Measurements from ENCODE around the gene RASD1. TPM values are rescaled to one million over a fixed set of nuclear protein-coding genes. Genes with fewer than 3 reads are reported as not detected.
"Not testable (repeated sequence)": the region's sequence is repeated elsewhere in the genome, so short reads cannot be mapped to it uniquely, and the experiment has no call there.

RASD1 gene
- total RNA-seq, 2 experiments from 2014 or later, result 0.29 to 0.42 TPM

DNA sequence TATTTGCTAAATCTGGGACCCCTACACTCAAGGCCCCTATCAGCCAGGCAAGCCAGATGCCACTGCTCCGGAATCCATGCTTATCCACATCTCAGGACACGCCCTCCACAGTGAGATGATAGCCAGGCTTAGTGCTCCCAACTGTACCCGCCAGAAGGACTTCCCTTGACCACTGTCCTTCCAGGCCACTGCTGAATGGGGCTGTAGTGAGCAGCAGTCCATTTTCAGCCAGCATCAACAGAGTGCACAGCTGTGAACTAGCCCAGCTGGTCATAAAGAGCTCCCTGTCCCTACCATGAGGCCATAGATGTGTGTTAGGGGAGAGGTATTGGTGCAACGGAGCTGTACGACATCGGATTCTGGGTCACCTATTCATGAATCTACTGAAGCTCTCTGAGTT is 32.4 kb downstream of the RASD1 start:
- Mint-ChIP-seq H3K4me3 (no peak overlapping the region), H3K36me3 (ENCODE audit: low read depth) (peaks cover 3% of the 10 kb centered on the region), H3K27me3 (peaks cover 12% of the 10 kb centered on the region), H3K27ac (no peak overlapping the region), H3K4me1 (no peaks in the 10 kb centered on the region), H3K9me3 (peaks cover 4% of the 10 kb centered on the region)
- POLR2A ChIA-PET, result no interaction called here
- no peak for DNase-seq
- CTCF ChIA-PET, result interaction anchor here (0.7 kb wide), 1 partner anchor 14 kb away, joined by 5 read pairs; no protein-coding TSS in a partner anchor

DNA sequence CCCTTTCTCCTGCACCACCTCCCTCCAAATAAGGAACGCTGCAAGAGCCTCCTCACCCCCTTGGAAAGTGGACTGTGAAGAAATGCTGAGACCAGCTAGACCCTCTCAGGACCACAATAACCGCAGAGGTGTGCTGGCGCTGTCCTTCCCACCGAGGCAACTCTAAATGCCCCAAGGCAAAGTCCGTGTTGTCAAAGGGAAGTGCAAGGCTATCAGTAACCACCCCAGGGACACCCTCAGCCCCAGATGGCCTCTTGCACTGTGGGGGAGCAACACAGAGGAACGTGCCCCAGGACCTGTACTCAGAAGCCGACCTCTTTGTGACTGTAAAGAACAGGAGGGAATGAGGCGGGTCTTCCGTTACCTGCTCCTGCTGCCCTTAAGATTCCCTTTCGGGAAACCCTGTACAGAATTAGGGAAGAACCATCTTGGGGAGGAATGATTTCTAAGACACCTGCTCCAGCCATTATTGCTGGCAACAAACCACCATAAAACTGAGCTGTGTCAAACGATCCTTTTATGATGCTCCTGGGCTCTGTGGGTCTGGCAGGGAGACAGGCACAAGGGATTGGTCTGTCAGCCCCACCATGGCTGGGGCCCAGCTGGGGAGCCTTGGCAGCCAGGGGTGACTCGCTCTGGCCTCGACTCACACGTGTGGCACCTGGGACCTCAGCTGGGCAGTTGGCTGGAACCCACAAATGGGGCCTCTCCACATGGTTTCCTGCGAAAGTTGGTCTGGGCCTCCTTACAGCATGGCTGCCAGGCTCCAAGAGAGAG is 34.0 kb downstream of the RASD1 start:
- ChIA-PET CTCF (interaction anchor here (1.5 kb wide), 1 partner anchor 12 kb away, joined by 3 read pairs; no protein-coding TSS in a partner anchor), POLR2A (no interaction called here)
- H3K27ac Mint-ChIP-seq, result no peak overlapping the region

DNA sequence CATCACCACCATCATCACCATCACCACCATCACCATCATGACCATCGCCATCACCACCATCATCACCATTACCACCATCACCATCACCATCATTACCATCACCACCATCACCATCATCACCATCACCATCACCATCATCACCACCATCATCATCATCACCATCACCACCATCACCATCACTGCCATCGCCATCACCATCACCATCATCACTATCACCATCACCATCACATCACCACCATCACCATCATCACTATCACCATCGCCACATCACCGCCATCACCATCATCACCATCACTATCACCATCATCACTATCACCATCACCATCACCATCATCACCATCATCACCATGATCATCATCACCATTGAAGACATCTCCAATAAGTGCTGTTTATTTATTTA is 36.2 kb downstream of the RASD1 start:
- ChIA-PET POLR2A (no interaction called here), CTCF (interaction anchor here (0.9 kb wide), 1 partner anchor 92 kb away, joined by 3 read pairs; no protein-coding TSS in a partner anchor)
- no peak overlapping the region for H3K27ac Mint-ChIP-seq
- H3K4me1 Mint-ChIP-seq, result no peaks in the 10 kb centered on the region
- peaks cover 3% of the 10 kb centered on the region for H3K36me3 Mint-ChIP-seq (ENCODE audit: low read depth)
- peaks cover 4% of the 10 kb centered on the region for H3K9me3 Mint-ChIP-seq
- no peak for DNase-seq
- H3K4me3 Mint-ChIP-seq, result no peak overlapping the region
- peaks cover 1% of the 10 kb centered on the region for H3K27me3 Mint-ChIP-seq

More for the DNA sequence above, 34.0 kb downstream of the RASD1 start:
- DNase-seq, result no peak
- H3K9me3 Mint-ChIP-seq, result peaks cover 4% of the 10 kb centered on the region
- H3K4me3 Mint-ChIP-seq, result no peak overlapping the region
- H3K36me3 Mint-ChIP-seq (ENCODE audit: low read depth), result peaks cover 3% of the 10 kb centered on the region
- no peaks in the 10 kb centered on the region for H3K4me1 Mint-ChIP-seq
- H3K27me3 Mint-ChIP-seq, result peaks cover 10% of the 10 kb centered on the region

DNA sequence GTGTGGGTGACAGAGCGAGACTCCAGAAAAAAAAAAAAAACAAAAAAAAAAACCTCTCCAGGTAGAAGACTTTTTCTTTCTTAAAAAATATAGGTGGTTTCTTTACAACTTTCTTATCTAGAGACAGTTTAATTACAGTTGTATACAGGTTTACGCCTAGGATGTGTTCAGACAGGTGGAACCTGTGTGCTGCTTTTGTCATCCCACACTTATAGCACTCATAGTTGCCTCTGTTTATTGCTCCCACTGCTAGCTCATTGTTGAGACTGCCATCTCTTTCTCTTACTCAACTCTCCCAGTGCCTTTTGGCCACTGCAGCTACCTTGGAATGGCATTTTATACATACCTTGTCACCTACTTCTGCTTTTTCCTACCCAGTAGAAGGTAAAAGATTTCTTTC is 38.5 kb downstream of the RASD1 start:
- POLR2A ChIA-PET, result no interaction called here
- DNase-seq, result no peak
- Mint-ChIP-seq H3K36me3 (ENCODE audit: low read depth) (peaks cover 3% of the 10 kb centered on the region), H3K4me3 (no peak overlapping the region), H3K4me1 (no peaks in the 10 kb centered on the region), H3K9me3 (peaks cover 4% of the 10 kb centered on the region), H3K27ac (no peak overlapping the region), H3K27me3 (no peaks in the 10 kb centered on the region)
- CTCF ChIA-PET, result no interaction called here

DNA sequence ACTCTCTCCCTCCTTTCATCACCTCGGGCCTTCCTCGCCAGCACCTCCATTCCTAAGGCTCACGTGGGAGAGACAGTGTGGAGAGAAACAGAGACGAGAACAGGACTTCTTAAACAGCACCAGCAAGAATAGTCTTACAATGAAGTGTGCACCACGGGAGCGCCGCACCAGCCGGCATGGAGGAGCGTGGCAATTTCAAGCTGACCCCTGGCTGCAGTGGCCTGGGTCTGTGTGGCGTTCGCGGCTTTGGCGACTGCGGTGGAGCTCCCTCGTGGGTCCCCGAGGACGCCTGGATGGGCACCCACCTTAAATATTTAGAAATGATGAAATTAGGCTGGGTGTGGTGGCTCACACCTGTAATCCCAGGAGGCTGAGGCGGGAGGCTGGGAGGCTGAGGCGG is 39.9 kb downstream of the RASD1 start:
- DNase-seq, result no peak
- H3K27ac Mint-ChIP-seq, result no peak overlapping the region
- CTCF ChIA-PET, result interaction anchor here (0.8 kb wide), 1 partner anchor 10 kb away, joined by 3 read pairs; no protein-coding TSS in a partner anchor
- POLR2A ChIA-PET, result no interaction called here
- H3K4me1 Mint-ChIP-seq, result no peaks in the 10 kb centered on the region
- H3K9me3 Mint-ChIP-seq, result peaks cover 4% of the 10 kb centered on the region
- no peak overlapping the region for H3K4me3 Mint-ChIP-seq
- no peaks in the 10 kb centered on the region for H3K27me3 Mint-ChIP-seq
- H3K36me3 Mint-ChIP-seq (ENCODE audit: low read depth), result peaks cover 3% of the 10 kb centered on the region

DNA sequence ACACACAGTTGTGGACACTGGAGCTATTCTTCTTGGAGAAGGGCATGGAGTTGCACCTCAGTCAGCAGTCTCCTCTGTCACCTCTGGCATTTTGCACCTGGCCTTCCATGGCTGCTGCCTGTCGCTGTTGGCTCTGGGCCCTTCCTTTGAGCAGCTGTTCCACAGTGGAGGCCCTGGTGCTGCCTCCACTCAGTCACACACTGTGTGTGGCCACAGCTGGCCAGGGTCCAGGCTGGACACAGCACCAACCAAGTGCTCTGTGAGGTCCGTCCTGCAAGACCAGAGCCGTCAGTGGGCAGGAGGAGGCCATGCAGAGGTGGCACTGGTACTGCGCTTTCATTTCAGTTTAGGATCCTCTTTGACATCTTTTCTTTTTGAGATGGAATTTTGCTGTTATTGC is 41.0 kb downstream of the RASD1 start:
- CTCF ChIA-PET, result no interaction called here
- Mint-ChIP-seq H3K27ac (no peak overlapping the region), H3K4me1 (no peaks in the 10 kb centered on the region), H3K4me3 (no peak overlapping the region), H3K9me3 (peaks cover 3% of the 10 kb centered on the region), H3K27me3 (no peaks in the 10 kb centered on the region), H3K36me3 (ENCODE audit: low read depth) (peaks cover 3% of the 10 kb centered on the region)
- DNase-seq, result no peak
- POLR2A ChIA-PET, result no interaction called here

DNA sequence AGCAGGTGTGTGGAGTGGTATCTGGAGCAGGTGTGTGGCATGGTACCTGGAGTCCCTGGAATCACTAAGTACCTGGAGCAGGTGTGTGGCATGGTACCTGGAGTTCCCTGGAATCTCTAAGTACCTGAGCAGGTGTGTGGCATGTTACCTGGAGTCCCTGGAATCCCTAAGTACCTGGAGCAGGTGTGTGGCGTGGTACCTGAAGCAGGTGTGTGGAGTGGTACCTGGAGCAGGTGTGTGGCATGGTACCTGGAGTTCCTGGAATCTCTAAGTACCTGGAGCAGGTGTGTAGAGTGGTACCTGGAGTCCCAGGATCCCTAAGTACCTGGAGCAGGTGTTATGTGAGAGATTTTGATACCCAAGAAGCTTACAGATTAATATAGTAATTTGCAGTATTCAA is 41.5 kb downstream of the RASD1 start:
- not testable (repeated sequence) for H3K27ac Mint-ChIP-seq

DNA sequence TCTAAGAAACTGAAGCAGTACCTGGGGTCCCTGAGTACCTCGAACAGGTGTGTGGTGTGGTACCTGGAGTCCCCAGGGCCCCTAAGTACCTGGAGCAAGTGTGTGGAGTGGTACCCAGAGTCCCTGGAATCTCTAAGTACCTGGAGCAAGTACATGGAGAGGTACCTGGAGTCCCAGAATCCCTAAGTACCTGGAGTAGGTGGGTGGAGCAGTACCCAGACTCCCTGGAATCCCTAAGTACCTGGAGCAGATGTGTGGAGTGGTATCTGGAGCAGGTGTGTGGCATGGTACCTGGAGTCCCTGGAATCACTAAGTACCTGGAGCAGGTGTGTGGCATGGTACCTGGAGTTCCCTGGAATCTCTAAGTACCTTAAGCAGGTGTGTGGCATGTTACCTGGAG is 41.9 kb downstream of the RASD1 start:
- Mint-ChIP-seq H3K4me3 (no peak overlapping the region), H3K4me1 (no peaks in the 10 kb centered on the region), H3K27me3 (no peaks in the 10 kb centered on the region), H3K27ac (no peak overlapping the region), H3K9me3 (no peaks in the 10 kb centered on the region), H3K36me3 (ENCODE audit: low read depth) (no peaks in the 10 kb centered on the region)
- ChIA-PET CTCF (no interaction called here), POLR2A (no interaction called here)
- no peak for DNase-seq

More for the DNA sequence above, 41.5 kb downstream of the RASD1 start:
- H3K4me1 Mint-ChIP-seq; H3K4me3 Mint-ChIP-seq; H3K36me3 Mint-ChIP-seq (ENCODE audit: low read depth); H3K9me3 Mint-ChIP-seq; H3K27me3 Mint-ChIP-seq; CTCF ChIA-PET; POLR2A ChIA-PET; DNase-seq: not testable (repeated sequence)

DNA sequence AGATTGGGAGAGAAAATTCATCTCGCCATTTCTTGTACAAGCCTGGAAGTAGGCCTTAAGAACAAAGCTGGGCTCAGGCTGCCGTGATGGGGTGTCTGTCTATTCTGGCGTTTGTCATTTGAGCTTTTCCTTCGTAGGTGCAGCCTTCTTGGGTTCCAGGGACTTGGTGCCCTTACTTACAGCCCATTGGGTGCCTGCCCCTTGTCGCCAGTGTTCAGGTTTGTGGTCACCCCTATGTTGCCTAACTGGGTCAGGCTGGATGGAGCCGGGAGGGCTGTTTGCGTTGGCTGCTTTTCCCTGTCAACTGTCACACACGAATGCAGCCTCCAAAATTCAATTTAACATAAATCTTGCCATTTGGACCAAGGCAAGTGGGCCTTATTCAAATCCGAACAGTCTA is 43.1 kb downstream of the RASD1 start:
- no peaks in the 10 kb centered on the region for H3K36me3 Mint-ChIP-seq (ENCODE audit: low read depth)
- ChIA-PET POLR2A (no interaction called here), CTCF (no interaction called here)
- no peaks in the 10 kb centered on the region for H3K9me3 Mint-ChIP-seq
- DNase-seq, result no peak
- no peak overlapping the region for H3K4me3 Mint-ChIP-seq
- H3K27me3 Mint-ChIP-seq, result no peaks in the 10 kb centered on the region
- no peaks in the 10 kb centered on the region for H3K4me1 Mint-ChIP-seq
- no peak overlapping the region for H3K27ac Mint-ChIP-seq

DNA sequence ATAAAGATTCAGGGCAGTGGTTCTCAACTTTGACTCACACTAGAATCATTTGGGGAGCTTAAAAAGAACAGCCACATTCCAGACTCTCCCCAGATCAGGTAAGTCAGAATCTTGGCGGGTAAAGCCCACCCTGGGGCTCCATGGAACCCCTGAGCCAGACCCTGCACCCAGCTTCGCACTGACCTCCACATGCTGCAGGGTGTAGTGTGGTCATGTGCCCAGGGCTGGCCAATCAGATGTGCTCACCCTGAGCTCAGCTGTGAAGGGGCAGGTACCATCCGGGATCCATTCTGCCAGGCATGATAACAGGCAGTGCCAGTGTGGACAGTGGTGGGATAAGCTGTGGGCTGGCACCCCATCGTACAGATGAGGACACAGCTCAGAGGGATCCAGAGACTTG is 47.5 kb downstream of the RASD1 start:
- Mint-ChIP-seq H3K27ac (no peak overlapping the region), H3K27me3 (no peaks in the 10 kb centered on the region), H3K36me3 (ENCODE audit: low read depth) (no peaks in the 10 kb centered on the region), H3K4me1 (no peaks in the 10 kb centered on the region), H3K4me3 (no peak overlapping the region), H3K9me3 (no peaks in the 10 kb centered on the region)
- POLR2A ChIA-PET, result no interaction called here
- DNase-seq, result no peak
- CTCF ChIA-PET, result interaction anchor here (1.0 to 1.6 kb wide), 3 partner anchors 15 to 120 kb away, joined by 3 to 5 read pairs (median 3); no protein-coding TSS in a partner anchor

DNA sequence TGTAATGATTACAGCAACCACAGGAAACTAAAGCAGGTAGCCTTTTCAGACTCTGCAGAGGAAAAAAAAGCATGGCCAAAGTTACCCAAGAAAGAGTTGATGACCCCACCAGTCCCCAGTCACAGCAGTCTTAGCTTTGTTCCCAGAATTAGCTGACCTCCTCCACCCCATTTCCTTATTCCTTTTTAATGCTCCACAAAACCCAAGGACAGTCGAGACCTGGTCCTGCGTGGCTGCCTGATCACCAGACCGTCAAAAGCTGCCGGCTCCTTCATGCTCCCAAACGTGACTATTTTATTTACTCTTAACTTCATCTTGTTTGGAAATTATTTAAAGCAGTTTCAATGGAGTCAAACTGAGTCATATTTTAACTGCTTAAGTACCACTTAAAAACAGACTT is 48.1 kb downstream of the RASD1 start:
- POLR2A ChIA-PET, result no interaction called here
- no peaks in the 10 kb centered on the region for H3K9me3 Mint-ChIP-seq
- no peak overlapping the region for H3K4me3 Mint-ChIP-seq
- no peak overlapping the region for H3K27ac Mint-ChIP-seq
- no peaks in the 10 kb centered on the region for H3K27me3 Mint-ChIP-seq
- H3K36me3 Mint-ChIP-seq (ENCODE audit: low read depth), result no peaks in the 10 kb centered on the region
- CTCF ChIA-PET, result interaction anchor here (1.3 to 1.6 kb wide), 2 partner anchors 24 to 121 kb away, joined by 3 read pairs; no protein-coding TSS in a partner anchor
- no peaks in the 10 kb centered on the region for H3K4me1 Mint-ChIP-seq
- DNase-seq, result no peak

DNA sequence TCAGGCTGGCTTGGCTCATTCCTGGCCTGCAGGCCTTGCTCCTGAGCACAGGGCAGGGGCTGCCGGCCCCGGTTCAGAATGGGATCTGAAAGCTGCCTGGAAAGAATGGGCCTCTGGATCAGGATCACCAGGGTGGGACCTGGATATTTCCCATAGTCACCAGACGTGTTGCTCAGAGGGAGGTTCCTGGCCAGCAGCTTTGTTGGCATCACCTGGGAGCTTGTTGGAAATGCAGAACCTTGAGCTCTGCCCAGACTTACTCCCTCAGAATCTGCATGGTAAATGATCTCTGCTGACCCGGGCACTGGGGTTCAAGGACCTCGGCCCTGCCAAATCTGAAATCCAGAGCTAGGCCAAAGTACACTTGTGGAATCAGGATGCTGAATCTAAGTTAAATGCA is 48.9 kb downstream of the RASD1 start:
- no peaks in the 10 kb centered on the region for H3K36me3 Mint-ChIP-seq (ENCODE audit: low read depth)
- H3K9me3 Mint-ChIP-seq, result no peaks in the 10 kb centered on the region
- no peak overlapping the region for H3K4me3 Mint-ChIP-seq
- H3K4me1 Mint-ChIP-seq, result no peaks in the 10 kb centered on the region
- ChIA-PET CTCF (interaction anchor here (0.9 kb wide), 1 partner anchor 93 kb away, joined by 4 read pairs; no protein-coding TSS in a partner anchor), POLR2A (no interaction called here)
- no peak for DNase-seq
- H3K27ac Mint-ChIP-seq, result no peak overlapping the region
- H3K27me3 Mint-ChIP-seq, result no peaks in the 10 kb centered on the region

DNA sequence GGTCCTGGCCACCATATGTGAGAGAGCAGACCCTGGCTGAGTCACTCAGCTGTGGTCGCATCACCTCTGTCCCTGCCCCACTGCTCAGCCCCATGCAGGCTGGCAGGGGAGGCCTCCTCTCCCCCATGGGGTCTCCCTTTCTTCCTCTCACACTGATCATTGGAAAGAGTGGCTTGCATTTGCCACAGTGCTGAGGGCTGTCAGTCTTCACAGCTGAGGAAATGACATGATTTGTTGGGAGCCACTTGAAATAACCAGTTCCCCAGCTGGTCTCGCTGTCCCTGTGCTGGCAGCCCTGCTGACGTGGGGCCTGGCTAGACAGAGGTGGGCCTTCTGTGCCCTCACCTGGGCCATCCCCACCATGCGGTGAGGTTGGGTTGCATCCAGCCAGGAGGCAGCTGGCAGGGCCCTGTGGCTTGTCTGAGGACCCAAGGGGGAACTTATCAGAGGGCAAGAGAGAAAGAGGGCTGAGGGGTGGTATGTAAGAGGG is 49.5 kb downstream of the RASD1 start:
- Mint-ChIP-seq H3K27me3 (no peaks in the 10 kb centered on the region), H3K36me3 (ENCODE audit: low read depth) (no peaks in the 10 kb centered on the region), H3K9me3 (no peaks in the 10 kb centered on the region), H3K27ac (no peak overlapping the region), H3K4me1 (no peaks in the 10 kb centered on the region), H3K4me3 (no peak overlapping the region)
- CTCF ChIA-PET, result interaction anchor here (0.9 kb wide), 1 partner anchor 93 kb away, joined by 4 read pairs; no protein-coding TSS in a partner anchor
- POLR2A ChIA-PET, result no interaction called here
- no peak for DNase-seq

Measured in activated CD4-positive, alpha-beta T cell treated with anti-CD3 and anti-CD28 coated beads, Interleukin-2, amount 10 ng/mL, durations not matched to agents 7 days and 5 days (primary cell).